Uterus (tissue), 4 donors: ENCODE data around the gene RFX2. TPM values are rescaled to one million over a fixed set of nuclear protein-coding genes. Genes with fewer than 3 reads are reported as not detected.

Source experiments
- DNase-seq, 2 donors: peaks; one replicate each; pipeline ENCODE4 v3.0.0-alpha.2; 2019 to 2020
- H3K27ac ChIP-seq, 2 donors: fragments of 200-600 bp; sonication (generic); 1 replicate in 1 of 2; 2 replicates in 1 of 2; pipeline ENCODE4 v1.5.1; 2016 to 2018
- H3K27me3 ChIP-seq, 2 donors: fragments of 200-600 bp; sonication (generic); one replicate each; pipeline ENCODE4 v1.5.1; 2018 to 2019; ENCODE audit warnings: control low read depth in 1 of 2
- H3K36me3 ChIP-seq, 2 donors: fragments of 200-600 bp; sonication (generic); one replicate each; pipeline ENCODE4 v1.5.1; 2019; ENCODE audit warnings: control low read depth in 1 of 2
- H3K4me1 ChIP-seq, 2 donors: fragments of 200-600 bp; sonication (generic); one replicate each; pipeline ENCODE4 v1.5.1; 2018 to 2019; ENCODE audit warnings: control low read depth in 1 of 2
- H3K4me3 ChIP-seq, 2 donors: fragments of 200-600 bp; sonication (generic); 1 replicate in 1 of 2; 2 replicates in 1 of 2; pipeline ENCODE4 v1.5.1; 2018 to 2019; ENCODE audit warnings: mild to moderate bottlenecking in 1 of 2
- H3K9me3 ChIP-seq, 2 donors: fragments of 200-600 bp; sonication (generic); one replicate each; pipeline ENCODE4 v1.5.1; 2019; ENCODE audit warnings: control low read depth in 1 of 2
- CTCF ChIP-seq, 4 experiments: fragments of 200-600 bp in 2 of 4; fragments of 450-650 bp in 2 of 4; sonication (generic) in 2 of 4; IDR thresholded peaks; one replicate each; pipeline ENCODE4 v1.5.1; 2016 to 2019; ENCODE audit warnings: antibody characterized with exemption in 4 of 4, mild to moderate bottlenecking in 2 of 4, moderate library complexity in 1 of 4
- POLR2A ChIP-seq, 2 donors: fragments of 450-650 bp; IDR thresholded peaks; one replicate each; pipeline ENCODE4 v1.6.1; 2016; ENCODE audit warnings: antibody characterized with exemption in 2 of 2, mild to moderate bottlenecking in 1 of 2, moderate library complexity in 1 of 2
- intact Hi-C: fragments of 100-400 bp; cut with DNase I; formaldehyde crosslinking; loops from one replicate; pipeline ENCODE4 v1.15.1; 2023; ENCODE audit warnings: low total_unique reads
- total RNA-seq, 4 donors: library from RNA; depleted of rRNA in 3 of 4; stranded (reverse); fragments of >200 nt in 3 of 4; gene quantifications; one replicate each; pipeline versions ENCODE4 v1.1.0 to v1.2.4, GENCODE V29; 2014 to 2023
- donor health status: DM: yes; HTN: yes; CAD: no.

Gene RFX2
- total RNA-seq, 4 donors from 2014 or later: 10.5 to 77.9 (median 22.8) TPM

GRCh38 chr19:6125571-6125989, 15.3 kb upstream of the RFX2 start:
- H3K27ac ChIP-seq: no peak overlapping the region
- no peaks in the 10 kb centered on the region for H3K4me1 ChIP-seq
- peak; percentile 44 to 61 for DNase-seq
- H3K36me3 ChIP-seq: no peaks in the 10 kb centered on the region
- intact Hi-C loops: loop anchor here (5.0 kb wide), 1 partner anchor 78 kb away; no protein-coding TSS in a partner anchor
- no peak overlapping the region for H3K4me3 ChIP-seq
- H3K27me3 ChIP-seq: no peaks in the 10 kb centered on the region
- TF ChIP-seq POLR2A (IDR thresholded peaks at IDR 0.05) (no peak), CTCF (IDR thresholded peaks at IDR 0.05) (peak; percentile 91 to 95 (median 94))
- no peaks in the 10 kb centered on the region for H3K9me3 ChIP-seq

GRCh38 chr19:6119031-6119430, 8.7 kb upstream of the RFX2 start:
- intact Hi-C loops: no loop called here
- H3K27ac ChIP-seq: no peak overlapping the region
- TF ChIP-seq CTCF (IDR thresholded peaks at IDR 0.05): no peak
- no peak for TF ChIP-seq POLR2A (IDR thresholded peaks at IDR 0.05)
- H3K27me3 ChIP-seq: no peaks in the 10 kb centered on the region
- no peak overlapping the region for H3K4me3 ChIP-seq
- H3K36me3 ChIP-seq: no peaks in the 10 kb centered on the region
- no peaks in the 10 kb centered on the region for H3K4me1 ChIP-seq
- no peaks in the 10 kb centered on the region for H3K9me3 ChIP-seq
- DNase-seq: no peak

DNA sequence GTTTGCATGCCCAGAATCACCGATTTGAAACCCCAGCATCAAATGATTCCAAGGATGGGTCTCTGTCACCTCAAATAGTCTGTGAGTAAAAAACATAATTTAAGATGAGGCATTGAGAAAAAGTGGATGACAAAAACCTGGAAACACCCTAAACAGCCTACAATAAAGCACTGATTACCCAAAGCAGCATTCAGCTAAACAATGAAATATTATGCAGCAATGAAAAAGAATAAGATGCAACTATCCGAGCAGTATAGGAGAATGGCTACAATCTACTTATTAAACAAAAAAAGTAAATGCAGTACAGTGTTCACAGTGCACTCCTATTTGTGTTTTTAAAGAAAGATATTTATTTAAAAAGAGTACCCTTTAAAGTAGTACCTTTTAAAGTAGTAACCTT, 7.7 kb upstream of the RFX2 start:
- TF ChIP-seq POLR2A (IDR thresholded peaks at IDR 0.05): no peak
- Histone ChIP-seq H3K36me3 (no peaks in the 10 kb centered on the region), H3K9me3 (no peaks in the 10 kb centered on the region), H3K4me3 (no peak overlapping the region), H3K4me1 (no peaks in the 10 kb centered on the region), H3K27ac (no peak overlapping the region), H3K27me3 (no peaks in the 10 kb centered on the region)
- DNase-seq: no peak
- intact Hi-C loops: no loop called here

DNA sequence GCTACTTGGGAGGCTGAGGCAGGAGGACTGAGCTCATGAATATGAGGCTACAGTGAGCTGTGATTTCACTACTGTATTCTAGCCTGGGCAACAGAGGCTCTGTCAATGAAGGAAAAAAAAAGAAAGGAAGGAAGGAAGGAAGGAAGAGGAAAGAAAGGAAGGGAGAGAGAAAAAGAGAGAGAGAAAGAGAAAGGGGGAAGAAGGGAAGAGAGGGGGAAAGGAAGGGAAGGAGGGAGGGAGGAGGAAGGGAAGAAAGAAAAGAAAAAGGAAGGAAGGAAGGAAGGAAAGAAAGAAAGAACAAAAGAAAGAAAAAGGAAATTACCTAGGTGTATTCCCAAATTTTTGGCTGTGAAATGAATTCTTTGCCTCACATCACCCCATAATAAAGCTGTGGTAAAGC, 7.2 kb upstream of the RFX2 start:
- no peak overlapping the region for H3K4me3 ChIP-seq
- no peaks in the 10 kb centered on the region for H3K27me3 ChIP-seq

GRCh38 chr19:6116749-6117430, 6.6 kb upstream of the RFX2 start:
- no peak for DNase-seq
- no peaks in the 10 kb centered on the region for H3K36me3 ChIP-seq
- TF ChIP-seq CTCF (IDR thresholded peaks at IDR 0.05) (no peak), POLR2A (IDR thresholded peaks at IDR 0.05) (no peak)
- intact Hi-C loops: no loop called here
- H3K27ac ChIP-seq: no peak overlapping the region
- H3K27me3 ChIP-seq: no peaks in the 10 kb centered on the region
- H3K4me3 ChIP-seq: no peak overlapping the region
- H3K9me3 ChIP-seq: no peaks in the 10 kb centered on the region
- no peaks in the 10 kb centered on the region for H3K4me1 ChIP-seq

More for the DNA sequence above, 7.2 kb upstream of the RFX2 start:
- intact Hi-C loops: no loop called here
- H3K9me3 ChIP-seq: no peaks in the 10 kb centered on the region
- H3K27ac ChIP-seq: no peak overlapping the region
- no peaks in the 10 kb centered on the region for H3K4me1 ChIP-seq
- TF ChIP-seq CTCF (IDR thresholded peaks at IDR 0.05): no peak
- TF ChIP-seq POLR2A (IDR thresholded peaks at IDR 0.05): no peak
- no peaks in the 10 kb centered on the region for H3K36me3 ChIP-seq
- DNase-seq: no peak
